ENCODE data around the gene KDM4C. TPM values are rescaled to one million over a fixed set of nuclear protein-coding genes. Genes with fewer than 3 reads are reported as not detected.

Gene KDM4C
- total and polyA plus RNA-seq, 2 of the 13 experiments (the other 11 are each of a cell fraction or from before 2014, with no cell fraction given), result 19.4 to 23.6 TPM

GRCh38 chr9:6779417-6780241, 21.9 kb downstream of the KDM4C start (continued):
- TF ChIP-seq GZF1 (CRISPR knock-in tag; IDR thresholded peaks at IDR 0.05) (peak; percentile 66; the same call in 1 of the 2 replicates), SOX6 (IDR thresholded peaks at IDR 0.05) (no peak), SOX6 (CRISPR knock-in tag; IDR thresholded peaks at IDR 0.05) (peak; percentile 42), MEIS1 (CRISPR knock-in tag; IDR thresholded peaks at IDR 0.05; ENCODE audit: borderline replicate concordance) (peak; percentile 62; the same call in 1 of the 2 replicates), HOXA3 (CRISPR knock-in tag; IDR thresholded peaks at IDR 0.05) (peak; percentile 41; the same call in 1 of the 2 replicates), TFE3 (CRISPR knock-in tag; IDR thresholded peaks at IDR 0.05) (0 out of 2 replicates have a peak, but pooled peaks have one; percentile 23), ZGPAT (CRISPR knock-in tag; IDR thresholded peaks at IDR 0.05) (peak; percentile 51), HDAC2 (CRISPR knock-in tag; IDR thresholded peaks at IDR 0.05) (peak; percentile 80), ZNF691 (CRISPR knock-in tag; IDR thresholded peaks at IDR 0.05; ENCODE audit: borderline replicate concordance, low read depth) (peak; percentile 47; the same call in 1 of the 2 replicates), ZNF501 (CRISPR knock-in tag; IDR thresholded peaks at IDR 0.05) (peak; percentile 27; the same call in 1 of the 2 replicates), ZFP41 (CRISPR knock-in tag; IDR thresholded peaks at IDR 0.05; ENCODE audit: borderline replicate concordance) (no peak), ZSCAN20 (CRISPR knock-in tag; IDR thresholded peaks at IDR 0.05; ENCODE audit: borderline replicate concordance) (no peak), GATAD1 (CRISPR knock-in tag; IDR thresholded peaks at IDR 0.05) (peak; percentile 30; the same call in 1 of the 2 replicates), MIXL1 (CRISPR knock-in tag; IDR thresholded peaks at IDR 0.05) (peak; percentile 55; the same call in 1 of the 2 replicates), FOXA3 (CRISPR knock-in tag; IDR thresholded peaks at IDR 0.05) (peak; percentile 45; the same call in 1 of the 2 replicates), ZNF512 (CRISPR knock-in tag; IDR thresholded peaks at IDR 0.05) (no peak), ZBTB3 (CRISPR knock-in tag; IDR thresholded peaks at IDR 0.05; ENCODE audit: borderline replicate concordance, low read depth) (0 out of 2 replicates have a peak, but pooled peaks have one; percentile 46), NR2F2 (IDR thresholded peaks at IDR 0.05; ENCODE audit: borderline replicate concordance, low read depth) (no peak), YY1 (IDR thresholded peaks at IDR 0.05; ENCODE audit: insufficient read depth, insufficient replicate concordance, low read depth, low read length) (no peak), SOX13 (IDR thresholded peaks at IDR 0.05) (no peak), SOX13 (CRISPR knock-in tag; conservative IDR thresholded peaks at IDR 0.05 in 1 of 2, IDR thresholded peaks at IDR 0.05 in 1 of 2) (peak in 1 of 2 experiments; percentile 58; a peak in 1 of 4 replicates)
- TF ChIP-seq, protein P1, sequence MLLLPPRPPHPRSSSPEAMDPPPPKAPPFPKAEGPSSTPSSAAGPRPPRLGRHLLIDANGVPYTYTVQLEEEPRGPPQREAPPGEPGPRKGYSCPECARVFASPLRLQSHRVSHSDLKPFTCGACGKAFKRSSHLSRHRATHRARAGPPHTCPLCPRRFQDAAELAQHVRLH (CRISPR knock-in tag; IDR thresholded peaks at IDR 0.05; ENCODE audit: borderline replicate concordance, low read depth), result 0 out of 2 replicates have a peak, but pooled peaks have one; percentile 32
- TF ChIP-seq, protein P2, sequence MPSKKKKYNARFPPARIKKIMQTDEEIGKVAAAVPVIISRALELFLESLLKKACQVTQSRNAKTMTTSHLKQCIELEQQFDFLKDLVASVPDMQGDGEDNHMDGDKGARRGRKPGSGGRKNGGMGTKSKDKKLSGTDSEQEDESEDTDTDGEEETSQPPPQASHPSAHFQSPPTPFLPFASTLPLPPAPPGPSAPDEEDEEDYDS (CRISPR knock-in tag; IDR thresholded peaks at IDR 0.05), result no peak
